Measurements from ENCODE around the gene RPL41.
"Not testable (repeated sequence)": the region's sequence is repeated elsewhere in the genome, so short reads cannot be mapped to it uniquely, and the experiment has no call there.

Gene RPL41

DNA sequence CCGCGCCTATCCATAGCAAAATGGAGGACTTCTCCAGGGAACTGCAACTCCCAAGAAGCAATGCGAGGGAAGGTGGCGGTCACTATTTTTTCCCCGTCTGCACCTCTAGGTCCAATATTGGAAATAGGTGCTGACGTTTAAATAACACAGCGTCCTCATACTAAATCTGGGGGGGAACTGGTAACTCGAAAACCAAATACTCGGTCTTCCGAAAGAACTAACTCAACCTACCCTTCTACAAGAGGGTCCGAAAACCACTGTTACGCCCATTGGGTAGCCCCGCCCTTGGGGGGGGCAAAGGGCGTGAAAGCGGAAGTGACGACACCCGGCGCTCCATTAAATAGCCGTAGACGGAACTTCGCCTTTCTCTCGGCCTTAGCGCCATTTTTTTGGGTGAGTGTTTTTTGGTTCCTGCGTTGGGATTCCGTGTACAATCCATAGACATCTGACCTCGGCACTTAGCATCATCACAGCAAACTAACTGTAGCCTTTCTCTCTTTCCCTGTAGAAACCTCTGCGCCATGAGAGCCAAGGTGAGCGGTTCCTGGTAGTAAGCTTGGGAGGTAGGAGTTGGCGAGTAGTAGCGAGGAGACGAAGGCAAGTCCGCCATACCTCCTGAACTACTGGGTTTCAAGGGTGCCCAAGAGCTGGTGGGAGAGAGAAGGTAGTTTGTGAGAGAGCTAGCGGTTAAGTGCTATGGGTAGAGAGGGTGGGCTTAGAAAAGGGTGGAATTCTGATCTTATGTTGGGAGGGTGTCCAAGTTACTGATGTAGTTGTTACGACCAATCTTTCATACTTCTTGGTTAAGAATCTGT lies at the start of gene RPL41:
TSS of gene RPL41 (plus strand) at position 367 of the 815 bp plus-strand sequence.
- peak; percentile 88 for DNase-seq (ENCODE audit: low spot score)

GRCh38 chr12:56071648-56072047 lies 44.8 kb upstream of the RPL41 start:
- no peak for DNase-seq (ENCODE audit: low spot score)

GRCh38 chr12:56074396-56074795 lies 42.0 kb upstream of the RPL41 start:
- no peak for DNase-seq (ENCODE audit: low spot score)

DNA sequence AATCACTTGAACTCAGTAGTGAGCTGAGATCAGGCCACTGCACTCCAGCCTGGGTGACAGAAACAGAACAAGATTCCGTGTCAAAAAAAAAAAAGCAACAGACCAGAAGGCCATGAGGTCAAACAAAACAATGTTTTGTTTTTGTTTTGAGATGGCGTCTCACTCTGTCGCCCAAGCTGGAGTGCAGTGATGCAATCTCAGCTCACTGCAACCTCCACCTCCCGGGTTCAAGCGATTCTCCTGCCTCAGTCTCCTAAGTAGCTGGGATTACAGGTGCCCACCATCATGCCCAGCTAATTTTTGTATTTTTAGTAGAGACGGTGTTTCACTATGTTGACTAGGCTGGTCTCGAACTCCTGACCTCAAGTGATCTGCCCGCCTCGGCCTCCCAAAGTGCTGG lies 38.5 kb upstream of the RPL41 start:
- DNase-seq (ENCODE audit: low spot score) = not testable (repeated sequence)

GRCh38 chr12:56078427-56078826 lies 38.0 kb upstream of the RPL41 start:
- DNase-seq (ENCODE audit: low spot score) = no peak

DNA sequence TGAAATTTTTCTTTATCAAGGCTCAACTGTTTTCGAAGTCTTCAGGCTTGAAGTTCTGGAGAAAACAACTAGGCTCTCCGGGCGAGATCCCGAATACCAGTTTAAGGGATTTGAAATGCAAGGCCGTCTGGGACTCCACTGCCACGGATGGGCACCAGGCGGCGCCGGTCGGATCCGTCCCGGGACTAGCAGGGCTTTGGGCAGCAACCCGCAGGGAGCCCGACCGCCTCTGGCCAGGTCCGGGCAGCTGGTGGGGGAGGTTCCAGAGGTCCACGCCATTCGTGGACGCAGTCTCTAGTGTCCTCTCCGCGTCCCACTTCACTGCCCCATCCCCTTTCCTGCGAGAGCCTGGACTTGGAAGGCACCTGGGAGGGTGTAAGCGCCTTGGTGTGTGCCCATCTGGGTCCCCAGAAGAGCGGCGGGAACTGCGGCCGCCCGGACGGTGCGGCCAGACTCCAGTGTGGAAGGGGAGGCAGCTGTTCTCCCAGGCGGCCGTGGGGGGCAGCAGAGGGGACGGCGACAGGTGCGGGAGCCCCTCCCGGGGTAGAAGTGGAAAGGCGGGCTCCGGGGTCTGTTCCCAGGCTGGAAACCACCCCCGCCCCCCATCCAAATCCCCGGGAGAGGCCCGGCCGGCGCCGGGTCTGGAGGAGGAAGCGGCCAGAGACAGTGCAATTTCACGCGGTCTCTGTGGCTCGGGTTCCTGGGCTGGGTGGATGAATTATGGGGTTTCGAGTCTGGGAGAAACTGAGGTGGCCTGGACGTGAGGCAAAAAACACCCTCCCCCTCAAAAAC lies 37.3 kb upstream of the RPL41 start:
- DNase-seq (ENCODE audit: low spot score) = peak; percentile 89

DNA sequence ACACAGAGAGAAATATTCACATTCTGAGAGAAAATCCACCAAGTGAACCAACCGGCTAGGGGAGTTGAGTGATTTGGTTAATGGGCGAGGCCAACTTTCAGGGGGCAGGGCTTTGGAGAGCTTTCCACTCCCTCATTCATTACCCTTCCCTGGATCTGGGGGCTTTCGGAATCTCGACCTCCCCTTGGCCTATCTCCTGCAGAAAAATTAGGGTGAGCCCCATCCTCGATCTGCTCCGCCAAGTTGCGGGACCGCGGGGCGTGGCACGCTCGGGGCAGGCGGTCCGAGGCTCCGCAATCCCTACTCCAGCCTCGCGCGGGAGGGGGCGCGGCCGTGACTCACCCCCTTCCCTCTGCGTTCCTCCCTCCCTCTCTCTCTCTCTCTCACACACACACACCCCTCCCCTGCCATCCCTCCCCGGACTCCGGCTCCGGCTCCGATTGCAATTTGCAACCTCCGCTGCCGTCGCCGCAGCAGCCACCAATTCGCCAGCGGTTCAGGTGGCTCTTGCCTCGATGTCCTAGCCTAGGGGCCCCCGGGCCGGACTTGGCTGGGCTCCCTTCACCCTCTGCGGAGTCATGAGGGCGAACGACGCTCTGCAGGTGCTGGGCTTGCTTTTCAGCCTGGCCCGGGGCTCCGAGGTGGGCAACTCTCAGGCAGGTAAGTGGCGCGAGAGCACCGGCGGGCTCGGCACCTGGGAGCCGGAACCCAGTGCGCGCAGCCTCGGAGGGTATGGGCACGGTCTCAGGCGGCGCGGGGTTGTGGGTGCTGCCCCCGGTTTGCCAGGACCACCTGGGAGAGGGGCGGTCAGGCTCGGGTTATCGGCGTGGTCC lies 36.5 kb upstream of the RPL41 start, which contains the start of gene ERBB3:
TSS of gene ERBB3 (plus strand) at position 443 of the 833 bp plus-strand sequence. CDS start at position 579, 136 bp downstream.
- peak; percentile 89 for DNase-seq (ENCODE audit: low spot score)

DNA sequence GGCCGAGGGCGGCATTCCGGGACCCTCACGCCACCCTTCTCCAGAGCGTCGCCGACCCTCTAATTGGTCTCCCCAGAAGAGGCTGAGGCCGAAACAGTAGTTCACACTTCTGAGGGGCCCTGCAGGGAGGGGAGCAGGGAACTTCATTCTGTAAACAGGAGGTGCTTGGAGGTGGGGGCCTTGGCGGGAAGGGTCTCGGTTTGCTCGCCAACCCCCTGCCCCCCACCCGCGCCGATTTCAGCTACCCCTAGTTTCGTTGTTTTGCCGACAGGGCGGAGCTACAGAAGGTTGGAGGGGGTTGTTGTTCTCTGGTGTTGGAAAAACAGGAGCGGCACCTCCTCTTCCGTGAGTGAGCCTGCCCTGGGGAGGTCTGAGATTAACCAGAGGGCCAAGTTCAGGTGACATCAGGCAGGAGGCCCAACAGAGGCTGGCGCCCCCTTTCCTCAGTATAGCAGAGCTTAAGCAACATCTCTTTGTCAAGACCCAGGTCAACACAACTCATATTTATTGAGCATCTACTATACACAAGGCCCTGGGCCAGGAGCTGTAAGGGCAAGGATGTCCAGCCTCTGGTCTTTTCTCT lies 35.8 kb upstream of the RPL41 start:
- peak; percentile 66 for DNase-seq (ENCODE audit: low spot score)

DNA sequence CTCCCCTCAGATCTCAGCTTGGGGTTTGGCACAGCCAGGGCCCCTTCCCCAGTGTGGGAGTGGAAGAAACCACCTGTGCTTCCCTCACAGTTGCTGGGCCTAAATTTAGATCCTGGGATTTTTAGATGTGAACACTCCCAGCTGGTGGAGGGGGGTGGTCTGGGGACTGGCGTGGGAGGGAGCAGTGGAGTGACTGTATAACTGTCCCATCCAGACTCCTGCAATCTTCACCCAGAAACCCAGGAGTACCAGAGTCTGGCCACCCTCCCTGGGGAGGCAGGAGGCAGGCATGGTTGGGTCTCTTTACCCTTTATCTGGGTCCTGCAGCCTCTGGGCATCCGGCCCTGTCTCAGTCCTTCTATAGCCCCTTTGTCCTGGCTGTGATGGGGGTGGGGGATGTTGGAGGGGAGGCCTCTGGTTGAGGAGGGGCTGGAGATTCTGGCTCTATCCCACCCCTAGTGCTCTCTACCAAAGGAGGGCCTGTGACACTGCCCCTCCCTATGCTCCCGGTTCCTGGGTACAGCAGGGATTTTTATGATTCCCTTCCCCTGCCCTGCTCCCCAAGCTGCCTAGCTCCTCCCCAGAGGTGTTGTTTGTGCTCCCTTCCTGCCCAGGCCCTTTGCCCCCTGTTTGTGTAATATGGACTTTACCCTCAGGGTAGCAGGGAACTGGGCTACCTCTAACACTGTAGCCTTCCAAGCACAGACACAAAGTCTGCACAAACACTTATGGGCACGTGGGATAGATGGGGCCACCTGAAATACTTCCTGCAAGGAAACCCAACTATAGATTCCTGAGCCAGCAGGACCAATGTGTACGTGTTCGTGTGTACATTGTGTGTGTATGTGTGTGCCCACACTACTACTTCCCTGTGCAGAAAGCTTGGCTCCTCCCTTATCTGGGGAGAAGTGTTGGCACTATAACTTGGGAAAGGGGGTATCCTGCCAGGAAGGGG lies 34.8 kb upstream of the RPL41 start:
- peak; percentile 44 for DNase-seq (ENCODE audit: low spot score)

- DNase-seq (ENCODE audit: low spot score) = no peak
Measured at GRCh38 chr12:56082382-56082781, 34.1 kb upstream of the RPL41 start.

DNA sequence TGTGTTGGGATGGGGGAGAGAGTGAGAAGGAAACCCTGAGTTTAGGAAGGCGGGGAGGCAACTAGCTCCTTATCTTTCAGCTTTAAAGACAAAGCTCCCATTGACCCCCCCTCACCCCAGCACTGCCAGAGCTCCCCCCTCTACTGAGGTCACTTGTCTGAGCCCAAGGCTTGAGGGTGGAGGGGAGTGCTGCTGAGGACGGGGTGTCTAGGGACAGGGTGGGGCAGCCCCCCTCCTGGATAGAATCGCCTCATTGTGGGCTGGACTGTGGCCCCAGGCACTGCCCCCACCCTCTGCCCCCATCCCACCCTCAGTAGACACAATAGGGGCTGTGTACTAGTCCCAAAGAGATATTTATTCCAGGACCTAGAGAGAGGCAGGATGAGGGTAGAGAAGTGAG lies 33.5 kb upstream of the RPL41 start:
- no peak for DNase-seq (ENCODE audit: low spot score)

DNA sequence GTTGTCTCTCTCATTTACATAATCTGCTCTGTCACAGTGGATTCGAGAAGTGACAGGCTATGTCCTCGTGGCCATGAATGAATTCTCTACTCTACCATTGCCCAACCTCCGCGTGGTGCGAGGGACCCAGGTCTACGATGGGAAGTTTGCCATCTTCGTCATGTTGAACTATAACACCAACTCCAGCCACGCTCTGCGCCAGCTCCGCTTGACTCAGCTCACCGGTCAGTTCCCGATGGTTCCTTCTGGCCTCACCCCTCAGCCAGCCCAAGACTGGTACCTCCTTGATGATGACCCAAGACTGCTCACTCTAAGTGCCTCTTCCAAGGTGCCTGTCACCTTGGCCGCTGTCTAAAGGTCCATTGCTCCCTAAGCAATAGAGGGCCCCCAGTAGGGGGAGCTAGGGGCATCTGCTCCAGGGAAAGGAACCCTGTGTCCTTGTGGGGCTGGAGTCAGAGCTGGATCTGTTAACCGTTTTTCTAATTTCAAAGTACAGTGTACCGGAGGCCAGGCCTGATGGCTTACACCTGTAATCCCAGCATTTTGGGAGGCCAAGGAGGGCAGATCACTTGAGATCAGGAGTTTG lies 31.4 kb upstream of the RPL41 start:
- no peak for DNase-seq (ENCODE audit: low spot score)

- no peak for DNase-seq (ENCODE audit: low spot score)
Measured at GRCh38 chr12:56086096-56086495, 30.3 kb upstream of the RPL41 start.

DNA sequence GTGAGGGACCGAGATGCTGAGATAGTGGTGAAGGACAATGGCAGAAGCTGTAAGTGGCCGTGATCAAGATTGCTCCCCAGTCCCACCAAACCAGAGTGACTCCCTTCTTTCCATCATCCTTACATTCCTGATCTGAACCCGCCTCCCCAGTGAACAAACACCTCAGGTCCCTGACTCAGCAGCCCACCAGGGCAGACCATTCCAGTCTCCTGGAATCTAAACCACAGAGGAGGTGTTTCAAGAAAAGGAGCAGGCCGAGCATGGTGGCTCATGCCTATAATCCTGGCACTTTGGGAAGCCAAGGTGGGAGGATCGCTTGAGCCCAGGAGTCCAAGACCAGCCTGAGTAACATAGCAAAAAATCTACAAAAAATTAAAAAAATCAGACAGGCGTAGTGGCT lies 29.8 kb upstream of the RPL41 start:
- no peak for DNase-seq (ENCODE audit: low spot score)

DNA sequence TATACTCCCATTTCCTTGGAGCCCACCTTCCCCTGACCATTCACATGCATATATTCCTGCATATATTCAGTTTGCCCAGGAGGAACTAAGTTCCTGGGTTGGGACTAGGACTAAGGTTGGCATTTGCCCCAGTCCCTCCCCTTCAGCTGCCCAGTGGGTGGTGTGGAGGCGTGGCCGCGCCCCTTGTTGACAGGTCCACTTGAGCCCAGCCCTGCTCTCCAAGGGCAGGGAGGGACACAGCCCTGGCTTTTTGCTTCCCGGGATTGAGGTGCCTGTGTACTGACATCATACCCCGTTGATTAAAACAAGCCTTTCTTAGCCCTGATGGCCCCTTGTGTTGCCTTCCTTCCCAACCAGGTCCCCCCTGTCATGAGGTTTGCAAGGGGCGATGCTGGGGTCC lies 29.2 kb upstream of the RPL41 start:
- DNase-seq (ENCODE audit: low spot score) = no peak

GRCh38 chr12:56097738-56098137 lies 18.7 kb upstream of the RPL41 start:
- DNase-seq (ENCODE audit: low spot score) = no peak

- no peak for DNase-seq (ENCODE audit: low spot score)
Measured at GRCh38 chr12:56098592-56098991, 17.8 kb upstream of the RPL41 start.

DNA sequence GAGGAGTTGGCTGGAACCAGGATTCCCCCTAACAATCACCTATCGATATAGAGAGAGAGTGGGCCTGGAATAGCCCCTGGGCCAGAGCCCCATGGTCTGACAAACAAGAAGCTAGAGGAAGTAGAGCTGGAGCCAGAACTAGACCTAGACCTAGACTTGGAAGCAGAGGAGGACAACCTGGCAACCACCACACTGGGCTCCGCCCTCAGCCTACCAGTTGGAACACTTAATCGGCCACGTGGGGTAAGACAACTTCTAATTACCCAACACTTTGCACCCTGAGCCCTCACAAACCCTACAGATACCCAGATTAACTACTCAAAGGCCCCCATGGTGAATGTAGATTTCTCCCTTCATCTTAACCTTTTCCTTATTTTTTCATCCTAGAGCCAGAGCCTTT lies 16.6 kb upstream of the RPL41 start:
- no peak for DNase-seq (ENCODE audit: low spot score)

DNA sequence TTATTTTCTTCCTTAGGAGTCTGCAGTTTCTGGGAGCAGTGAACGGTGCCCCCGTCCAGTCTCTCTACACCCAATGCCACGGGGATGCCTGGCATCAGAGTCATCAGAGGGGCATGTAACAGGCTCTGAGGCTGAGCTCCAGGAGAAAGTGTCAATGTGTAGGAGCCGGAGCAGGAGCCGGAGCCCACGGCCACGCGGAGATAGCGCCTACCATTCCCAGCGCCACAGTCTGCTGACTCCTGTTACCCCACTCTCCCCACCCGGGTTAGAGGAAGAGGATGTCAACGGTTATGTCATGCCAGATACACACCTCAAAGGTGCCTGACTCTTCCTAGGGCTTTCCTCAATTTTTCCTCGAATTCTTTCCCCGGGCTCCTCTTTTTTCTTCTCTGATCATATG lies 15.4 kb upstream of the RPL41 start:
- DNase-seq (ENCODE audit: low spot score) = no peak

DNA sequence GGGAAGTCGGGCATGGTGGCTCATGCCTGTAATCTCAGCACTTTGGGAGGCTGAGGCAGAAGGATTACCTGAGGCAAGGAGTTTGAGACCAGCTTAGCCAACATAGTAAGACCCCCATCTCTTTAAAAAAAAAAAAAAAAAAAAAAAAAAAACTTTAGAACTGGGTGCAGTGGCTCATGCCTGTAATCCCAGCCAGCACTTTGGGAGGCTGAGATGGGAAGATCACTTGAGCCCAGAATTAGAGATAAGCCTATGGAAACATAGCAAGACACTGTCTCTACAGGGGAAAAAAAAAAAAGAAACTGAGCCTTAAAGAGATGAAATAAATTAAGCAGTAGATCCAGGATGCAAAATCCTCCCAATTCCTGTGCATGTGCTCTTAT lies 13.8 kb upstream of the RPL41 start:
- DNase-seq (ENCODE audit: low spot score) = no peak

All from SW480 (cell line).